GM21360 (cell line): ENCODE measurements around the gene DGKZ.

ENCODE experiments used
- ATAC-seq: cut with Tn5 transposase; IDR thresholded peaks from one replicate; pipeline ENCODE4 v1.9.1; 2021; ENCODE audit warnings: mild to moderate bottlenecking, moderate library complexity; ENCODE audit not compliant: unreplicated experiment

DGKZ gene

DNA sequence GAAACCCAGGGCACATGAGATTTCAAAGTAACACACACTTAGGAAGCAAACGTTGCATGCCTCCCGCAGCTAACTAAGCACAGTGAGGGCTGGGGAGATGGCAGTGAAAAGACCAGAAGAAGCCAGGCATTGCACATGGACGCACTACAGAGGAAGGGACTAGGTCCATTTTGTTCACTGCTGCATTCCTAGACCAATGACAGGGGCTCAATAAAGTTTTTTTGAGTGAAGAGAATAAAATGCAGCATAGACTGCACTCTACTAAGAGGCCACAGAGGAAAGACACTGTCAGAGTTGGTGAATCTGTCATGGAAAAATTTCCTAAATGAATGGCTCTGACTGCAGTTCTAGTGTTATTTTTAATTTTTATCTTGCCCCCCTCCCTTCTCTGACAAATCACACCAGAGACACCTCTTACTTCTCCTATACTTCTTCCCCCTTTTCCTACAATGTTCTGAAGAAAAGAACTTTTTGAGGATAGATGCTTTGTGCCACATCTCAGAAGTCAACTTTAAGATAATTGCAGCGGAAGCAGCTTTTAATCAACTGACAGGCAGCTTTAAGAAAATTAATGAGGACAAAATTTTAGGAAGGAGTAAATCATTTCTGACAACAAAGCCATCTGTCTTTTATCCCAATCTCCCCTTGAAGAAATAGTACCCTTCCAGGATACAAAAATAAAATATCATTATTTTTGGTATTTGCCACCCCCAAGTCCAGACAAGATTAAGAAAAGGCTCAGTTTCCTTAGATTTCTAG is 79.1 kb downstream of the DGKZ start:
- no peak for ATAC-seq

DNA sequence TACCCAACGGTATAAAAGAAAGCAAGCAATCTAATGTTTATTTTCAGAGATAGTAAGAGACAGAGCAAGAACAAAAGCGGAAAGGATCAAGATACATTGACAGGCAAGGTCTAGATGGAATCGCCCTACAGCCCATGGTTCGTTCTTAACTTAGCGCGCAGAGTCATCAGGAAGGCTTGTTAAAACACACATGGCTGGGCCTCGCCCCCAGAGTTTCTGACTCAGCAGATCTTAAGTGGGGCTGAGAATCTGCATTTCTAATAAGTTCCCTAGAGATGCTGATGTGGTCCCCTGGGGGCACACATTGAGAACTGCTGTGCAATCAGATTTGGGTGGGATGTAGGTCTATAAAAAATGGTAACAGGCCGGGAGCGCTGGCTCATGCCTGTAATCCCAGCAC is 80.1 kb downstream of the DGKZ start:
- no peak for ATAC-seq

GRCh38 chr11:46429717-46430116 is 82.5 kb downstream of the DGKZ start:
- no peak for ATAC-seq
